WTC11 (cell line): ENCODE measurements around the gene SULT6B1. TPM values are rescaled to one million over a fixed set of nuclear protein-coding genes. Genes with fewer than 3 reads are reported as not detected.

Experiments
- ATAC-seq: fragments of 200-7000 bp; cut with Tn5 transposase; 2 replicates; pipeline ENCODE4 v1.10.0; 2021; ENCODE audit warnings: mild to moderate bottlenecking, moderate library complexity
- CTCF ChIA-PET: fragments of 300-600 bp; sonication (Branson Sonifier 250); formaldehyde crosslinking; loops from one replicate; lab custom pipeline; 2021; ENCODE audit warnings: antibody characterized with exemption; lab: Charles Lee
- POLR2A ChIA-PET: fragments of 350-600 bp; sonication (Branson Sonifier 250); formaldehyde crosslinking; loops from one replicate; lab custom pipeline; 2021; ENCODE audit warnings: antibody characterized with exemption; lab: Charles Lee
- DNase-seq: peaks from one replicate; pipeline ENCODE4 v3.0.0; 2021; ENCODE audit warnings: low spot score
- H3K27ac Mint-ChIP-seq: 2 replicates; pipeline ENCODE4 v1.8.0; 2021; ENCODE audit warnings: mixed read lengths
- H3K27me3 Mint-ChIP-seq: 2 replicates; pipeline ENCODE4 v1.8.0; 2021; ENCODE audit warnings: low read depth, mild to moderate bottlenecking, moderate library complexity, mixed read lengths
- H3K36me3 Mint-ChIP-seq: 2 replicates; pipeline ENCODE4 v1.8.0; 2021; ENCODE audit warnings: mixed read lengths
- H3K4me1 Mint-ChIP-seq: 2 replicates; pipeline ENCODE4 v1.8.0; 2022; ENCODE audit warnings: mixed read lengths
- H3K4me3 Mint-ChIP-seq: 2 replicates; pipeline ENCODE4 v1.8.0; 2021; ENCODE audit warnings: mild to moderate bottlenecking, moderate library complexity, mixed read lengths
- H3K9me3 Mint-ChIP-seq: 2 replicates; pipeline ENCODE4 v1.8.0; 2021; ENCODE audit warnings: mixed read lengths
- ATF1 ChIP-seq: sonication (generic); formaldehyde crosslinking; IDR thresholded peaks from 2 replicates; pipeline ENCODE4 v1.8.1; 2023; ENCODE audit warnings: mild to moderate bottlenecking, moderate library complexity, missing genetic modification reagents
- CREM ChIP-seq: sonication (generic); formaldehyde crosslinking; IDR thresholded peaks from 2 replicates; pipeline ENCODE4 v1.8.1; 2022; ENCODE audit warnings: mild to moderate bottlenecking, missing genetic modification reagents, moderate library complexity
- FOXJ3 ChIP-seq: sonication (generic); formaldehyde crosslinking; IDR thresholded peaks from 2 replicates; pipeline ENCODE4 v1.9.0; 2021; ENCODE audit warnings: missing genetic modification reagents, mild to moderate bottlenecking, borderline replicate concordance
- FOXP1 ChIP-seq: sonication (generic); formaldehyde crosslinking; IDR thresholded peaks from 2 replicates; pipeline ENCODE4 v1.8.0; 2022; ENCODE audit warnings: missing genetic modification reagents, mild to moderate bottlenecking, moderate library complexity, borderline replicate concordance
- JAZF1 ChIP-seq: fragments of 250-450 bp; sonication (Bioruptor Pico); IDR thresholded peaks from 2 replicates; pipeline ENCODE4 v1.9.0; 2021; ENCODE audit warnings: moderate library complexity, mild to moderate bottlenecking, inconsistent platforms
- NFATC4 ChIP-seq: fragments of 250-450 bp; sonication (Bioruptor Pico); IDR thresholded peaks from 2 replicates; pipeline ENCODE4 v1.9.0; 2021; ENCODE audit warnings: mild to moderate bottlenecking
- NFE2L1 ChIP-seq: sonication (generic); formaldehyde crosslinking; IDR thresholded peaks from 2 replicates; pipeline ENCODE4 v1.8.1; 2023; ENCODE audit warnings: missing genetic modification reagents
- RELA ChIP-seq: sonication (generic); formaldehyde crosslinking; IDR thresholded peaks from 2 replicates; pipeline ENCODE4 v1.8.1; 2022; ENCODE audit warnings: missing genetic modification reagents, mild to moderate bottlenecking, borderline replicate concordance
- SMAD3 ChIP-seq: sonication (generic); formaldehyde crosslinking; IDR thresholded peaks from 2 replicates; pipeline ENCODE4 v1.8.0; 2022; ENCODE audit warnings: missing genetic modification reagents, mild to moderate bottlenecking, borderline replicate concordance
- SP1 ChIP-seq: sonication (generic); formaldehyde crosslinking; conservative IDR thresholded peaks from 2 replicates; pipeline ENCODE4 v1.8.1; 2022; ENCODE audit warnings: missing genetic modification reagents
- ZNF232 ChIP-seq: sonication (generic); formaldehyde crosslinking; IDR thresholded peaks from 2 replicates; pipeline ENCODE4 v1.8.0; 2022; ENCODE audit warnings: mild to moderate bottlenecking, missing genetic modification reagents
- ZNF671 ChIP-seq: fragments of 250-450 bp; sonication (Bioruptor Pico); IDR thresholded peaks from 2 replicates; pipeline ENCODE4 v1.8.0; 2021; ENCODE audit warnings: mild to moderate bottlenecking
- total RNA-seq: library from RNA; stranded (reverse); gene quantifications from 3 replicates; pipeline ENCODE4 v1.2.3, GENCODE V29; 2021
- TF ChIP-seq, protein P1 (sequence below): sonication (generic); formaldehyde crosslinking; IDR thresholded peaks from 2 replicates; pipeline ENCODE4 v1.8.0; 2023; ENCODE audit warnings: missing genetic modification reagents
- TF ChIP-seq, protein P2 (sequence below): sonication (generic); formaldehyde crosslinking; IDR thresholded peaks from 2 replicates; pipeline ENCODE4 v1.8.1; 2023; ENCODE audit warnings: mild to moderate bottlenecking, missing genetic modification reagents
- TF ChIP-seq, protein P3 (sequence below): sonication (generic); formaldehyde crosslinking; IDR thresholded peaks from 2 replicates; pipeline ENCODE4 v1.8.1; 2023; ENCODE audit warnings: mild to moderate bottlenecking, missing genetic modification reagents
- TF ChIP-seq, protein P4 (sequence below): sonication (generic); formaldehyde crosslinking; IDR thresholded peaks from 2 replicates; pipeline ENCODE4 v1.8.0; 2023; ENCODE audit warnings: mild to moderate bottlenecking, missing genetic modification reagents
- TF ChIP-seq, protein P5 (sequence below): fragments of 250-450 bp; sonication (Bioruptor Pico); IDR thresholded peaks from 2 replicates; pipeline ENCODE4 v1.9.0; 2021; ENCODE audit warnings: mild to moderate bottlenecking
- TF ChIP-seq, protein P6 (sequence below): sonication (generic); formaldehyde crosslinking; IDR thresholded peaks from 2 replicates; pipeline ENCODE4 v1.8.0; 2022; ENCODE audit warnings: mild to moderate bottlenecking, missing genetic modification reagents

SULT6B1 gene
- total RNA-seq, 1 experiment from 2014 or later: not detected

DNA sequence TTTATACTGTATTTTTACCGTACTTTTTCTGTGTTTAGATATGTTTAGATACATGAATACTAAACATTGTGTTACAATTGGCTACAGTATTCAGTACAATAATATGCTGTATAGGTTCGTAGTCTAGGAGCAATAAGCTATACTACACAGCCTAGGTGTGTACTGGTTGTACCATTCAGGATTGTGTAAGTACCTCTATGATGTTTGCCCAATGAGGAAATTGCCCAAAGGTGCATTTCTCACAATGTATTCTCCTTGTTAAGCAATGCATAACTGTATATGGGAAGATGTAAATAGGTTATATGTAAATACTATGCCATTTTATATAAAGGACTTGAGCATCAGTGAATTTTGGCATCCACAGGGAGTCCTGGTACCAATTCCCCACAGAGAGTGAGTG, 42.4 kb downstream of the SULT6B1 start (continued):
- TF ChIP-seq FOXP1 (CRISPR knock-in tag): no peak
- TF ChIP-seq SP1 (CRISPR knock-in tag): no peak
- TF ChIP-seq NFATC4 (CRISPR knock-in tag): no peak
- no peak for TF ChIP-seq SMAD3 (CRISPR knock-in tag)
- no peak for TF ChIP-seq FOXJ3
- TF ChIP-seq ATF1 (CRISPR knock-in tag): no peak
- TF ChIP-seq ZNF232: no peak
- TF ChIP-seq, protein P1, sequence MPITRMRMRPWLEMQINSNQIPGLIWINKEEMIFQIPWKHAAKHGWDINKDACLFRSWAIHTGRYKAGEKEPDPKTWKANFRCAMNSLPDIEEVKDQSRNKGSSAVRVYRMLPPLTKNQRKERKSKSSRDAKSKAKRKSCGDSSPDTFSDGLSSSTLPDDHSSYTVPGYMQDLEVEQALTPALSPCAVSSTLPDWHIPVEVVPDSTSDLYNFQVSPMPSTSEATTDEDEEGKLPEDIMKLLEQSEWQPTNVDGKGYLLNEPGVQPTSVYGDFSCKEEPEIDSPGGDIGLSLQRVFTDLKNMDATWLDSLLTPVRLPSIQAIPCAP: no peak
- TF ChIP-seq, protein P2, sequence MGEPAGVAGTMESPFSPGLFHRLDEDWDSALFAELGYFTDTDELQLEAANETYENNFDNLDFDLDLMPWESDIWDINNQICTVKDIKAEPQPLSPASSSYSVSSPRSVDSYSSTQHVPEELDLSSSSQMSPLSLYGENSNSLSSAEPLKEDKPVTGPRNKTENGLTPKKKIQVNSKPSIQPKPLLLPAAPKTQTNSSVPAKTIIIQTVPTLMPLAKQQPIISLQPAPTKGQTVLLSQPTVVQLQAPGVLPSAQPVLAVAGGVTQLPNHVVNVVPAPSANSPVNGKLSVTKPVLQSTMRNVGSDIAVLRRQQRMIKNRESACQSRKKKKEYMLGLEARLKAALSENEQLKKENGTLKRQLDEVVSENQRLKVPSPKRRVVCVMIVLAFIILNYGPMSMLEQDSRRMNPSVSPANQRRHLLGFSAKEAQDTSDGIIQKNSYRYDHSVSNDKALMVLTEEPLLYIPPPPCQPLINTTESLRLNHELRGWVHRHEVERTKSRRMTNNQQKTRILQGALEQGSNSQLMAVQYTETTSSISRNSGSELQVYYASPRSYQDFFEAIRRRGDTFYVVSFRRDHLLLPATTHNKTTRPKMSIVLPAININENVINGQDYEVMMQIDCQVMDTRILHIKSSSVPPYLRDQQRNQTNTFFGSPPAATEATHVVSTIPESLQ (CRISPR knock-in tag): no peak
- TF ChIP-seq CREM (CRISPR knock-in tag): no peak

DNA sequence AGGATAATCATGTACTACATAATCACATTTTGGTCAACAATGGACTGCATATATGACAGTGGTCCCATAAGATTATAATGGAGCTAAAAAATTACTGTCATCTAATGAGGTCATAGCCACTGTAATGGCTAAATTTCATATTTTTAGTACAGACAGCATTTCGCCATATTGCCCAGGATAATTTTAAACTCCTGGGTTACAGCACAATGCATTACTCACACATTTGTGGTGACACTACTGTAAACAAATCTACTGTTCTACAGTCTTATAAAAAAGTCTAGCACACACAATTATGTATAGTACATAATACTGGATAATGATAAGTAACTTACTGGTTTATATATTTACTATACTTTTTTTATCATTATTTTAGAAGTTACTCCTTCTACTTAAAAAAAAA, 44.5 kb downstream of the SULT6B1 start:
- H3K4me3 Mint-ChIP-seq: no peak overlapping the region
- H3K4me1 Mint-ChIP-seq: no peaks in the 10 kb centered on the region
- no peak for ATAC-seq
- no peaks in the 10 kb centered on the region for H3K27me3 Mint-ChIP-seq
- ChIA-PET CTCF (no interaction called here), POLR2A (no interaction called here)
- DNase-seq: no peak
- H3K9me3 Mint-ChIP-seq: no peaks in the 10 kb centered on the region
- TF ChIP-seq RELA (CRISPR knock-in tag) (no peak), FOXJ3 (no peak), ZNF671 (CRISPR knock-in tag) (no peak)
- TF ChIP-seq, protein P3, sequence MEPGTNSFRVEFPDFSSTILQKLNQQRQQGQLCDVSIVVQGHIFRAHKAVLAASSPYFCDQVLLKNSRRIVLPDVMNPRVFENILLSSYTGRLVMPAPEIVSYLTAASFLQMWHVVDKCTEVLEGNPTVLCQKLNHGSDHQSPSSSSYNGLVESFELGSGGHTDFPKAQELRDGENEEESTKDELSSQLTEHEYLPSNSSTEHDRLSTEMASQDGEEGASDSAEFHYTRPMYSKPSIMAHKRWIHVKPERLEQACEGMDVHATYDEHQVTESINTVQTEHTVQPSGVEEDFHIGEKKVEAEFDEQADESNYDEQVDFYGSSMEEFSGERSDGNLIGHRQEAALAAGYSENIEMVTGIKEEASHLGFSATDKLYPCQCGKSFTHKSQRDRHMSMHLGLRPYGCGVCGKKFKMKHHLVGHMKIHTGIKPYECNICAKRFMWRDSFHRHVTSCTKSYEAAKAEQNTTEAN (CRISPR knock-in tag): no peak
- TF ChIP-seq, protein P4, sequence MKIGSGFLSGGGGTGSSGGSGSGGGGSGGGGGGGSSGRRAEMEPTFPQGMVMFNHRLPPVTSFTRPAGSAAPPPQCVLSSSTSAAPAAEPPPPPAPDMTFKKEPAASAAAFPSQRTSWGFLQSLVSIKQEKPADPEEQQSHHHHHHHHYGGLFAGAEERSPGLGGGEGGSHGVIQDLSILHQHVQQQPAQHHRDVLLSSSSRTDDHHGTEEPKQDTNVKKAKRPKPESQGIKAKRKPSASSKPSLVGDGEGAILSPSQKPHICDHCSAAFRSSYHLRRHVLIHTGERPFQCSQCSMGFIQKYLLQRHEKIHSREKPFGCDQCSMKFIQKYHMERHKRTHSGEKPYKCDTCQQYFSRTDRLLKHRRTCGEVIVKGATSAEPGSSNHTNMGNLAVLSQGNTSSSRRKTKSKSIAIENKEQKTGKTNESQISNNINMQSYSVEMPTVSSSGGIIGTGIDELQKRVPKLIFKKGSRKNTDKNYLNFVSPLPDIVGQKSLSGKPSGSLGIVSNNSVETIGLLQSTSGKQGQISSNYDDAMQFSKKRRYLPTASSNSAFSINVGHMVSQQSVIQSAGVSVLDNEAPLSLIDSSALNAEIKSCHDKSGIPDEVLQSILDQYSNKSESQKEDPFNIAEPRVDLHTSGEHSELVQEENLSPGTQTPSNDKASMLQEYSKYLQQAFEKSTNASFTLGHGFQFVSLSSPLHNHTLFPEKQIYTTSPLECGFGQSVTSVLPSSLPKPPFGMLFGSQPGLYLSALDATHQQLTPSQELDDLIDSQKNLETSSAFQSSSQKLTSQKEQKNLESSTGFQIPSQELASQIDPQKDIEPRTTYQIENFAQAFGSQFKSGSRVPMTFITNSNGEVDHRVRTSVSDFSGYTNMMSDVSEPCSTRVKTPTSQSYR (CRISPR knock-in tag): no peak
- H3K27ac Mint-ChIP-seq: no peak overlapping the region
- H3K36me3 Mint-ChIP-seq: peaks cover 51% of the 10 kb centered on the region

DNA sequence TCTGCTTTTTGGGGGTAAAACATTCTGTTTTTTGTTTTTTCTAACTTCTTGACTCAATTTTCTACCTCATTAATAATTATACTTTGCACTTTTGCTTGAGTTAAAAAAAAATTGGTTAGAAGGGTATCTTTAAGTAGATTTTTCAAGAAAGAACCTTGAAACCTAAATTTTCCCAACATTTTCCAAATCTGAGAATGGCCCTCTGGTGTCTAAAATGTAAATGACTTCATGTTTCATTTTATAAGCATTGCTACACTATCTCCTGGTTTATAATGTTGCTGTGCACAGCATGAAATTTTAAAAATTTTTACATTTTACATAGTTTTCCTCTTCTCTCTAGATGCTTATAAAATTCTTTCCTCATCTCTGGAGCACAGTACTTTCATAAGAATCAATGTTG, 45.9 kb downstream of the SULT6B1 start:
- H3K27me3 Mint-ChIP-seq: no peaks in the 10 kb centered on the region
- ATAC-seq: no peak
- POLR2A ChIA-PET: no interaction called here
- no peaks in the 10 kb centered on the region for H3K4me1 Mint-ChIP-seq
- TF ChIP-seq ZNF232 (no peak), NFE2L1 (CRISPR knock-in tag) (no peak), RELA (CRISPR knock-in tag) (no peak), JAZF1 (CRISPR knock-in tag) (no peak)
- TF ChIP-seq, protein P5, sequence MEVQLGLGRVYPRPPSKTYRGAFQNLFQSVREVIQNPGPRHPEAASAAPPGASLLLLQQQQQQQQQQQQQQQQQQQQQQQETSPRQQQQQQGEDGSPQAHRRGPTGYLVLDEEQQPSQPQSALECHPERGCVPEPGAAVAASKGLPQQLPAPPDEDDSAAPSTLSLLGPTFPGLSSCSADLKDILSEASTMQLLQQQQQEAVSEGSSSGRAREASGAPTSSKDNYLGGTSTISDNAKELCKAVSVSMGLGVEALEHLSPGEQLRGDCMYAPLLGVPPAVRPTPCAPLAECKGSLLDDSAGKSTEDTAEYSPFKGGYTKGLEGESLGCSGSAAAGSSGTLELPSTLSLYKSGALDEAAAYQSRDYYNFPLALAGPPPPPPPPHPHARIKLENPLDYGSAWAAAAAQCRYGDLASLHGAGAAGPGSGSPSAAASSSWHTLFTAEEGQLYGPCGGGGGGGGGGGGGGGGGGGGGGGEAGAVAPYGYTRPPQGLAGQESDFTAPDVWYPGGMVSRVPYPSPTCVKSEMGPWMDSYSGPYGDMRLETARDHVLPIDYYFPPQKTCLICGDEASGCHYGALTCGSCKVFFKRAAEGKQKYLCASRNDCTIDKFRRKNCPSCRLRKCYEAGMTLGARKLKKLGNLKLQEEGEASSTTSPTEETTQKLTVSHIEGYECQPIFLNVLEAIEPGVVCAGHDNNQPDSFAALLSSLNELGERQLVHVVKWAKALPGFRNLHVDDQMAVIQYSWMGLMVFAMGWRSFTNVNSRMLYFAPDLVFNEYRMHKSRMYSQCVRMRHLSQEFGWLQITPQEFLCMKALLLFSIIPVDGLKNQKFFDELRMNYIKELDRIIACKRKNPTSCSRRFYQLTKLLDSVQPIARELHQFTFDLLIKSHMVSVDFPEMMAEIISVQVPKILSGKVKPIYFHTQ (CRISPR knock-in tag): no peak
- TF ChIP-seq, protein P6, sequence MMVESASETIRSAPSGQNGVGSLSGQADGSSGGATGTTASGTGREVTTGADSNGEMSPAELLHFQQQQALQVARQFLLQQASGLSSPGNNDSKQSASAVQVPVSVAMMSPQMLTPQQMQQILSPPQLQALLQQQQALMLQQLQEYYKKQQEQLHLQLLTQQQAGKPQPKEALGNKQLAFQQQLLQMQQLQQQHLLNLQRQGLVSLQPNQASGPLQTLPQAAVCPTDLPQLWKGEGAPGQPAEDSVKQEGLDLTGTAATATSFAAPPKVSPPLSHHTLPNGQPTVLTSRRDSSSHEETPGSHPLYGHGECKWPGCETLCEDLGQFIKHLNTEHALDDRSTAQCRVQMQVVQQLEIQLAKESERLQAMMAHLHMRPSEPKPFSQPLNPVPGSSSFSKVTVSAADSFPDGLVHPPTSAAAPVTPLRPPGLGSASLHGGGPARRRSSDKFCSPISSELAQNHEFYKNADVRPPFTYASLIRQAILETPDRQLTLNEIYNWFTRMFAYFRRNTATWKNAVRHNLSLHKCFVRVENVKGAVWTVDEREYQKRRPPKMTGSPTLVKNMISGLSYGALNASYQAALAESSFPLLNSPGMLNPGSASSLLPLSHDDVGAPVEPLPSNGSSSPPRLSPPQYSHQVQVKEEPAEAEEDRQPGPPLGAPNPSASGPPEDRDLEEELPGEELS (CRISPR knock-in tag): no peak
- TF ChIP-seq, all 79 proteins: peak for 0
- Mint-ChIP-seq H3K27ac (no peak overlapping the region), H3K9me3 (no peaks in the 10 kb centered on the region), H3K4me3 (no peak overlapping the region), H3K36me3 (peaks cover 46% of the 10 kb centered on the region)
- CTCF ChIA-PET: no interaction called here
- DNase-seq: no peak
